Left colon (tissue), 2 donors: ENCODE results near the gene PPFIA4. TPM values are rescaled to one million over a fixed set of nuclear protein-coding genes. Genes with fewer than 3 reads are reported as not detected.
"Not testable (repeated sequence)": the region's sequence is repeated elsewhere in the genome, so short reads cannot be mapped to it uniquely, and the experiment has no call there.

ENCODE experiments used
- ATAC-seq: fragments of 200-7000 bp; cut with Tn5 transposase; one replicate; pipeline ENCODE4 v1.9.1; 2020; ENCODE audit warnings: mild to moderate bottlenecking, moderate library complexity
- DNase-seq, 2 donors: peaks; one replicate each; pipeline ENCODE4 v3.0.0-alpha.2; 2020
- intact Hi-C, 2 donors: fragments of 100-400 bp; cut with DNase I in 1 of 2; cut with micrococcal nuclease in 1 of 2; formaldehyde crosslinking; loops; one replicate each; pipeline versions ENCODE4 v1.11.2 to v1.14.0; 2022; cut with DNase I, micrococcal nuclease
- long read RNA-seq: library from polyadenylated mRNA; unstranded; transcript quantifications from one replicate; pipeline ENCODE4 v2.0.0, GENCODE V29; 2021
- total RNA-seq, 2 donors: library from RNA; stranded (reverse); fragmentation: NEBNext Ultra II Directional; extraction: Animal tissue kit (Norgen Biotek cat#: 25700); gene quantifications; one replicate each; pipeline ENCODE4 v1.2.1, GENCODE V29; 2021
- donor health status: DM: no; HTN: no; CAD: no.
- donor health status: DM: yes; HTN: yes; CAD: no.

The PPFIA4 gene
- 1 to 10 TPM in 1 of 2 donors, under 1 TPM in 1; 0.58 to 1.7 TPM for total RNA-seq
- long read RNA-seq, result 0 reads

DNA sequence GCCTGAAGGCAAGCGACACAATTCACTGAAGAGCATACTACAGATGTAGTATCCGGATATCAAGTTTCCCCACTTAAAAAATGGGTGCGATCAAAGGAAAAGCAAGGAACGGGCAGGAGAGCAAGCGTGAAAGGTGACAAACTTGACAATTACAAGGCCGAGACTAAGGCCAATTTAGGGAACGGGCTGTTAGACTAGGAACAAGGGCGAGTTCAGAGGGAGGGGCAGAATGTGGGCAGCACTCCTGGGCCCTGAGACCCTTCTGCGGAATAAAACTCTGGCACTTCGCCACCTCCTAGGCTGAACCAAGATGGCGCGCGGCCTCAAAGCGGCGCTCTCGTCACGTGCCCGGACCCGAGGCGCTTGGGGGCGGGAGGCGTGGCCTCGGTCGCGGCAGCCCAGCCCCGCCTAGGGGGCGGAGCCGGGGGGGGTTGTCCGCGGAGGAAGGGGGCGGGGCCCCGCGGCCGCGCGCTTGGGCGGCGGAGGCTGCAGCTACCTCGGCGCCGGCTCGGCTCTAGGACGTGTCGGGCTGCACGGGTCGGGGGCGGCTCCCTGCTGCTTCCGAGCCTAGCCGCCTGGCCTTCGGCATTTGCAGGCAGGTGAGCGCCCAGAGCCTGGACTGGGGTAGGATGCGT is at the start of gene PPFIA4:
PPFIA4 (plus strand) TSS at position 461 of the 635 bp plus-strand sequence. CDS start 12,518 bp downstream, outside the sequence.
- intact Hi-C loops, result no loop called here
- DNase-seq (peak; percentile 76 to 89), ATAC-seq (peak; percentile 96)

DNA sequence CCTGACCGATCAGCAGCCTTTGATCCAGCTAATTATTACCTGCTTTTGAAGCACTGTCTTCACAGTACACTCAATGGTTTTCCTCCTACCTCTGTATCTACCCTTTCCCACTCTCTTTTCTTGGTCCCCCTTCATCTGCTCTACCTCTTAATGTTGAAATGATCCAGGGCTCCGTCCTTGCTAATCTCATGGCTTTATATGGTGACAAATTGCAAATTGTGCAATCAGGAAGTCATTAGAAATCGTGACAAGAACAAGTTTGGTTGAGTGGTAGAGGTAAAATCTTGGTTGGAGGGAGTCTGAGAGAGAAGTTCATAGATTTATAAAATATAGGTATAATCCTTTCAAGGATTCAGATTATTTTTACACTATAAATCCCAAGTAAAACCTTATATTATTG is 49.7 kb upstream of the PPFIA4 start:
- DNase-seq, result no peak

DNA sequence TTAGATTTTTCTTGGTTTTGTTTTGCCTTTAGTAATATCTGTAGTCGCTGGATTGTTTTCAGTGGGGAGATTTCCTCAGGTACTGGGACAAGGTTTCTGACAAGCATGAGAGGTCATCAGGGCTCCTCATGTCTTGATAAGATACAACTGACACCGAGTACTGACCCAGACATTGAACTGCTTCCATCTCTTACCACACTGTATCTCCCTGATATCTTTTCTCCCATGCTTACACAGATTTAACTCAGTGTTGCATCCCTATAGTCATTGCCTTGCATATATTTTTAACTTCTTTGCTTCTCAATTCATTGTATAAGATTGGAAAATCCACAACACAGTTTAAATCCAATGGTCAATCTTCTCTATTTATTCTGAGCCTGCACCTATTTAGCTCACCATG is 46.8 kb upstream of the PPFIA4 start:
- ATAC-seq (no peak), DNase-seq (no peak)
- intact Hi-C loops, result no loop called here

More for the DNA sequence above, 49.7 kb upstream of the PPFIA4 start:
- no peak for ATAC-seq
- intact Hi-C loops, result no loop called here

DNA sequence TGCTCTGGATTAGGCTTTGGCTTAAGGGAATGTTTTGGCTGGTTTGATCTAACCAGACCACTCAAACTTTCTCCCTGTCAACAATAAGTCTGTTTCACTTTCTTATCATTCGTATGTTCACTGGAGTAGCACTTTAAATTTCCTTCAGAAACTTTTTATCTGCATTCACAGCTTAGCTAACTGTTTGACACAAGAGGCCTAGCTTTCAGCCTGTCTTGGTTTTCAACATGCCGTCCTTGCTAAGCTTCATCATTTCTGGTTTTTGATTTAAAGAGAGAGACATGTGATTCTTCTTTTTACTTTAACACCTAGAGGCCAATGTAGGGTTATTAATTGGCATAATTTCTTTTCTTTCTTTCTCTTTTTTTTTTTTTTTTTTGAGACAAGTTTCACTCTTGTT is 44.4 kb upstream of the PPFIA4 start:
- no peak for ATAC-seq
- intact Hi-C loops, result no loop called here

DNA sequence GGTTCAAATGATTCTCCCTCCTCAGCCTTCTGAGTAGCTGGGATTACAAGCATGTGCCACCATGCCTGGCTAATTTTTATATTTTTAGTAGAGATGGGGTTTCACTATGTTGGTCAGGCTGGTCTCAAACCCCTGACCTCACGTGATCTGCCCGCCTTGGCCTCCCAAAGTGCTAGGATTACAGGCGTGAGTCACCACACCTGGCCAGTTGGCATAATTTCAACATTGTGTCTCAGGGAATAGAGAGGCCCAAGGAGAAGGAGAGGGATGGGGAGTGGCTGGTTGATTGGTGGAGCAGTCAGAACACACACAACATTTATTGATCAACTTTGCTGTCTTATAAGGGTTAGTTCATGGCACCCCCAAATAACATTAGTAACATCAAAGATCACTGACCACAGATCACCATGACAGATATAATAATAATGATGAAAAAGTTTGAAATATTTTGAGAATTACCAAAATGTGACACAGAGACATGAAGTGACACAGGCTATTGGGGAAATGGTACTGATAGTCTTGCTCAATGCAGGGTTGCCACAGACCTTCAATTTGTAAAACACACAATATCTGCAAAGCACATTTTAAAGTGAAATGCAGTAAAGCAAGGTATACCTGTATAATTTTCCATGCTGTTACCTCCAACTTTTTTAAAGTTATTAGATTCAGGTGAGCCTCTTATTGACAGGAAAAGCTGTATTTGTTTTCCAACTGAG is 43.4 kb upstream of the PPFIA4 start:
- intact Hi-C loops, result no loop called here

More for the DNA sequence above, 44.4 kb upstream of the PPFIA4 start:
- no peak for DNase-seq

GRCh38 chr1:202986120-202986519 is 40.2 kb upstream of the PPFIA4 start:
- intact Hi-C loops, ATAC-seq, DNase-seq: not testable (repeated sequence)

More for the DNA sequence above, 43.4 kb upstream of the PPFIA4 start:
- DNase-seq (no peak), ATAC-seq (no peak)

DNA sequence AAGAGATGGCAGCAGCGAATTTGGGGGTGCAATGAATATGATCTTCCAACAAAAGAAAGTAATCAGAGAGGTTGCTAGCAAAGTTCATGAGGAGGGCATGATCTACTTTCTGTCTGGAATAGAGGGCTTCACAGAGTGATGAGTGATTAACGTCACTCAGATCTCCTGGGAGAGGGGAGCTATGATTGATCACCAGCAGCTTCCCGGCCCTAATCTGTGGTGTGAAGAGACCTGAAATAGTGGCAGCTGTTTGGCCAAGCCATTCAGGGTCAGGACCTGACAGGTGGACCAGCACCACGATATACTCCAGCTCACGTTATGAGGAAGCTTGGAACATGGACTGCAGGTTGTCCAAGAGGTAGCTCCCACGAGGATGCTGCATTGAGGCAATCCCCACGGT is 39.0 kb upstream of the PPFIA4 start:
- ATAC-seq, result no peak
- no peak for DNase-seq
- intact Hi-C loops, result no loop called here

- no peak for DNase-seq
- ATAC-seq, result no peak
- intact Hi-C loops, result no loop called here
Observed at GRCh38 chr1:202987922-202988583, 38.2 kb upstream of the PPFIA4 start.

DNA sequence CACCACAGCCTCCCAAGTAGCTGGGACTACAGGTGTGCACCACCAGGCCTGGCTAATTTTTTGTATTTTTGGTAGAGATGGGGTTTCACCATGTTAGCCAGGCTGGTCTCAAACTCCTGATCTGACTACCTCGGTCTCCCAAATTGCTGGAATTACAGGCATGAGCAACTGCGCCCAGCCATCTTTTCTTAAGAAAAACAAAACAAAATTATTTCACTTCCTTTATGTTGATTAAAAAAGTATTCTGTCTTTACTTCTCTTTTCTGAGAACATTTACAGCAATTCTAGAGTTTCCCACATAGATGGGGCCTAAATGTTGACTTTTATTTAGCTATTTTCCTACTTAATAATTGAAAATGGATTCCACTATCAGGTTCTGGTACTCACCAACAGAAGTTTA is 36.4 kb upstream of the PPFIA4 start:
- intact Hi-C loops, result loop anchor here in 1 of 2 donors (10.0 kb wide), 1 partner anchor 55 kb away; no protein-coding TSS in a partner anchor
- no peak for ATAC-seq

DNA sequence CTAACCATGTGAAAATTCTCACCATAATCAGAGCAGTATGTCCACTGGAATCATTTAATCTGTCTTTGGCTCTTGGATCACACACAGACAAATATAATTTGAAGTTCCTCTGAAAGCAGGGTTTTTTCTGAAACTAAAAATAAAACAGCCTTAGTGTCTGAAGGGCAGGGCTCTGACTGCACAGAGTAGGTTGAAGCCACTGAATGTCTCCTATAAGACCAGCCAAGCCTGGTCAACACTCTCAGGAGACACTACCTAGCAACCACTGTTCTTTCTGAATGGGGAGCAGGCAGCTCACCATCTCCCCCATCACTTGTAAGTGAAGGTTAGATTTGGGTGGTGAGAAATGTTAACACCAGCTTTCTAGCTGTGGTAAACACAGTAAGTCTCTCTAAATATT is 35.2 kb upstream of the PPFIA4 start:
- intact Hi-C loops, result loop anchor here in 1 of 2 donors (10.0 kb wide), 1 partner anchor 56 kb away; no protein-coding TSS in a partner anchor
- DNase-seq (no peak), ATAC-seq (no peak)

More for the DNA sequence above, 36.4 kb upstream of the PPFIA4 start:
- no peak for DNase-seq

DNA sequence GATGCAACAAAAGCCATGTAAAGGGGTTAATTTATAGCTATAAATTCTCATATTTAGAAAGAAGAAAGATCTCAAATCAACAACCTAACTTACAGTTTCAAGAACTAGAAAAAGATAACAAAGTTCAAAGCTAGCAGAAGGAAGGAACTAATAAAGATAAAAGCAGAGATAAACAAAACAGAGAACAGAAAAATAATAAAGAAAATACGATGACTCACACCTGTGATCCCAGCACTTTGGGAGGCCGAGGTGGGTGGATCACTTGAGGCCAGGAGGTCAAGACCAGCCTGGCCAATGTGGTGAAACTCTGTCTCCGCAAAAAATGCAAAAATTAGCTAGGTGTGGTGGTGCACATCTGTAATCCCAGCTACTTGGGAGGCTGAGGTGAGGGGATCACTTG is 31.5 kb upstream of the PPFIA4 start:
- intact Hi-C loops, result loop anchor here in 1 of 2 donors (10.0 kb wide), 1 partner anchor 60 kb away; no protein-coding TSS in a partner anchor
- no peak for DNase-seq
- no peak for ATAC-seq

- ATAC-seq (no peak), DNase-seq (peak in 1 of 2 donors; percentile 73)
- intact Hi-C loops, result loop anchor here in 1 of 2 donors (10.0 kb wide), 1 partner anchor 64 kb away; no protein-coding TSS in a partner anchor
Observed at GRCh38 chr1:202998836-202999750, 27.2 kb upstream of the PPFIA4 start.

DNA sequence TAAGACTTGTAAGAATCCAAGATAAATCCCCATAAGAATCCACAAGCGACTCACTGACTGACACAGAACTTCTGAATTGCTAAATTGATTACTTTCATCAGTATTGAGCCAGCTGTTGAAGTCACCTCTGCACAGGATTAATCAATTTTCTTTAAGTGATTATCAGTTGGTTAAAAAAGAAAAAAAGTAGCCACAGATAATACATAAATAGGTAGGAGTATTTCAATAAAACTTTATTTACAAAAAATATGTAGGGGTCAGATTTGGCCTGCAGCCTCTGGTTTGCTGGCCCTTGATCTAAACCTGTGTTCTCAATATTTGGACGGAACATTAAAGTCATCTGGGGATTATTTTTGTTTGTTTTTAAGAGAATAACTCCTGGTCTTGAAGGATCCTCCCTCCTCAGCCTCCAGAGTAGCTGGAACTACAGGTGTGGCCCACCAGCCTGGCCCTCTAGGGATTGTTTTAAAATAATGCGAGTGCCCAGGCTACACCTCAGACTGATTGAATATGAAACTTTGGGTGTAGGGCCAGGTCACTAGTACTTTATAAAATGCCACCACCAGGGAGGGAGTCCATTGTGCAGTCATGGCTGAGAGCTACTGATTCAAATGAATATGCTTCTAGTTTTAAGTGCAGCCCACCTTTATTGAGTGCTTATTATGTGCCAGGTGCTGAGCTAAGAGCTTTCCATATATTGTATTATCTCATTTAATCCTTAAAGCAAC is 25.9 kb upstream of the PPFIA4 start:
- DNase-seq, result no peak
- no peak for ATAC-seq
- intact Hi-C loops, result no loop called here

DNA sequence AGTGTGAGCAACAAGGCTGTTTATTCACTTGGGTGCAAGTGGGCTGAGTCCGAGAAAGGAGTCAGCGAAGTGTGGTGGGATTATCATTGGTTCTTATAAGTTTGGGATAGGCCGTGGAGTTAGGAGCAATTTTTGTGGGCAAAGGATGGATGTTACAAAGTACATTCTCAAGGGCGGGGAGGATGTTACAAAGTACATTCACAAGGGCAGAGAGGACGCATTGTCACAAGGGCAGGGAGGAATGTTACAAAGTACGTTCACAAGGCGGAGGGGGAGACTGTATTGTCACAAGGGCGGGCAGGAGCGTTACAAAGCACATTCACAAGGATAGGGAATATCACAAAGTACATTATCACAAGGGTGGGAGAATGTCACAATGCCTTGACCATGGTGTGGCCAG is 24.3 kb upstream of the PPFIA4 start:
- DNase-seq (no peak), ATAC-seq (no peak)
- intact Hi-C loops, result no loop called here

DNA sequence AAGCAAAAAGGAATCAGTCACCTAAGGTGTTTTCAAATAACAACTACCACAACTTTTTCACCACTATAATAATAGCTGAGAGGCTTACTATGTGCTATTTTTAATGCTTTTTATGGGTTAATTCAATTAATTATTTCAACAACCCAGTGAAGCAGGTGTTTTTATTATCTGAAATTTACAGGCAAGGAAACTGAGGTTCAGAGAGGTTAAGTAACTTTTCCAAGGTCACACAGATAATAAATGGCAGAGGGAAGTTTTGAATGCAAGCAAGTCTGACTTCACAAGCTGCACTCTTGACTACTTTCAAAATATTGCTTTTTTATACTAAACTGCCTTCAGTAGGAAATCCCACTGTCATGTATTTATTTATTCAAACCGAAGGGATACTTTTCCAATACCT is 23.3 kb upstream of the PPFIA4 start:
- intact Hi-C loops, result no loop called here
- DNase-seq (no peak), ATAC-seq (no peak)

DNA sequence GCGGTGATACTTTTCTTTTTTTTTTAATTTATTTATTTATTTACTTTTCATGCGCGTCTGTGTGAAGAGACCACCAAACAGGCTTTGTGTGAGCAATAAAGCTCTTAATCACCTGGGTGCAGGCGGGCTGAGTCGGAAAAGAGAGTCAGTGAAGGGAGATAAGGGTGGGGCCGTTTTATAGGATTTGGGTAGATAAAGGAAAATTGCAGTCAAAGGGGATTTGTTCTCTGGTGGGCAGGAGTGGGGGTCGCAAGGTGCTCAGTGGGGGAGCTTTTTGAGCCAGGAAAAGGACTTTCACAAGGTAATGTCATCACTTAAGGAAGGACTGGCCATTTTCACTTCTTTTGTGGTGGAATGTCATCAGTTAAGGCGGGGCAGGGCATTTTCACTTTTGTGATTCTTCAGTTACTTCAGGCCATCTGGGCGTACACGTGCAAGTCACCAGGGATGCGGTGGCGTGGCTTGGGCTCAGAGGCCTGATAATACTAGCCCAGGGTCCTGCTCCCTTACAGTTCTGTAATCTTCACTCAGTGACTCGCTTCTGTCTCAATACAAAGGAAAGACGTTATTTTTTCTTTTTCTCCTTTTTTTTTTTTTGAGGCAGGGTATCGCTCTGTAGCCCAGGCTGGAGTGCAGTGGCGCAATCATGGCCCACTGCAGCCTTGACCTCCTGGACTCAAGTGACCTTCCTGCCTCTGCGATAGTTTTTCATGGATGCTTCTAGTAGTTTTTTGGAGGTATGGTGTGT is 20.7 kb upstream of the PPFIA4 start:
- DNase-seq, result peak in 1 of 2 donors; percentile 17
- intact Hi-C loops, ATAC-seq: not testable (repeated sequence)
